Right lobe of liver (tissue), 6 donors: ENCODE measurements around the gene PHF11. TPM values are rescaled to one million over a fixed set of nuclear protein-coding genes. Genes with fewer than 3 reads are reported as not detected.
A peak's percentile ranks its signal among the peaks of the same experiment; 100 is the strongest.

ENCODE experiments used
- ATAC-seq, 4 donors: fragments of 200-7000 bp; cut with Tn5 transposase; one replicate each; pipeline ENCODE4 v1.9.1; 2020; ENCODE audit warnings: mild to moderate bottlenecking in 4 of 4, moderate library complexity in 4 of 4
- DNase-seq, 3 donors: peaks; one replicate each; pipeline ENCODE4 v3.0.0-alpha.2; 2020
- H3K27ac ChIP-seq, 3 donors: fragments of 200-600 bp; one replicate each; pipeline ENCODE4 v1.8.0; 2022
- H3K27me3 ChIP-seq, 2 donors: fragments of 200-600 bp; one replicate each; pipeline ENCODE4 v1.8.0; 2022
- H3K36me3 ChIP-seq, 4 donors: fragments of 200-600 bp; sonication (generic) in 1 of 4; one replicate each; pipeline versions ENCODE4 v1.5.1 to v1.8.0; 2017 to 2022; ENCODE audit warnings: control low read depth in 1 of 4
- H3K4me1 ChIP-seq, 4 donors: fragments of 200-600 bp; sonication (generic) in 1 of 4; one replicate each; pipeline versions ENCODE4 v1.5.1 to v1.8.0; 2017 to 2022; ENCODE audit warnings: control low read depth in 1 of 4
- H3K4me3 ChIP-seq, 3 donors: fragments of 200-600 bp; one replicate each; pipeline ENCODE4 v1.8.0; 2022
- H3K9me3 ChIP-seq, 4 donors: fragments of 200-600 bp; sonication (generic) in 1 of 4; one replicate each; pipeline versions ENCODE4 v1.5.1 to v1.8.0; 2017 to 2022; ENCODE audit warnings: control low read depth in 1 of 4
- POLR2A ChIP-seq: fragments of 450-650 bp; IDR thresholded peaks from one replicate; pipeline ENCODE4 v1.6.1; 2017; ENCODE audit warnings: antibody characterized with exemption, mild to moderate bottlenecking
- WGBS: methylation state at CpG from one replicate; pipeline ENCODE4 v1.1.6; 2018; ENCODE audit warnings: low coverage, low lambda C conversion rate; ENCODE audit not compliant: insufficient coverage; ENCODE audit errors: missing lambda C conversion rate; 5-methylcytosine and 5-hydroxymethylcytosine counted together
- intact Hi-C, 2 donors: fragments of 100-400 bp; cut with DNase I; formaldehyde crosslinking; loops; one replicate each; pipeline versions ENCODE4 v1.11.2 to v1.14.1; 2022
- long read RNA-seq: library from polyadenylated mRNA; unstranded; transcript quantifications from one replicate; pipeline ENCODE4 v2.0.0, GENCODE V29; 2019
- total RNA-seq, 6 experiments: library from RNA; depleted of rRNA in 2 of 6; stranded (reverse); fragments of >200 nt in 2 of 6; fragmentation: NEBNext Ultra II Directional in 3 of 6; extraction: Animal tissue kit (Norgen Biotek cat#: 25700) in 3 of 6; gene quantifications; one replicate each; pipeline versions ENCODE4 v1.1.0 to v1.2.4, GENCODE V29; 2016 to 2023
- TF ChIP-seq, protein P1 (sequence below), 4 donors: fragments of 200-600 bp in 3 of 4; fragments of 450-650 bp in 1 of 4; IDR thresholded peaks; one replicate each; pipeline versions ENCODE4 v1.5.1 to v1.8.0; 2016 to 2022; ENCODE audit warnings: antibody characterized with exemption in 4 of 4, mild to moderate bottlenecking in 2 of 4
- donor health status: DM: no; HTN: yes; CAD: no.
- donor health status: DM: no; HTN: no; CAD: no.
- donor health status: DM: no; HTN: no; CAD: no.
- donor health status: DM: no; HTN: yes; CAD: no.
- donor health status: DM: no; HTN: yes; CAD: no.

The PHF11 gene
- 10 to 100 TPM; 10.8 to 21.4 (median 17.2) TPM for total RNA-seq
- long read RNA-seq, partial matches to known transcripts: 0 of 5 reads
- long read RNA-seq, other reads (novel, unspliced or antisense): 1 of 5 reads

DNA sequence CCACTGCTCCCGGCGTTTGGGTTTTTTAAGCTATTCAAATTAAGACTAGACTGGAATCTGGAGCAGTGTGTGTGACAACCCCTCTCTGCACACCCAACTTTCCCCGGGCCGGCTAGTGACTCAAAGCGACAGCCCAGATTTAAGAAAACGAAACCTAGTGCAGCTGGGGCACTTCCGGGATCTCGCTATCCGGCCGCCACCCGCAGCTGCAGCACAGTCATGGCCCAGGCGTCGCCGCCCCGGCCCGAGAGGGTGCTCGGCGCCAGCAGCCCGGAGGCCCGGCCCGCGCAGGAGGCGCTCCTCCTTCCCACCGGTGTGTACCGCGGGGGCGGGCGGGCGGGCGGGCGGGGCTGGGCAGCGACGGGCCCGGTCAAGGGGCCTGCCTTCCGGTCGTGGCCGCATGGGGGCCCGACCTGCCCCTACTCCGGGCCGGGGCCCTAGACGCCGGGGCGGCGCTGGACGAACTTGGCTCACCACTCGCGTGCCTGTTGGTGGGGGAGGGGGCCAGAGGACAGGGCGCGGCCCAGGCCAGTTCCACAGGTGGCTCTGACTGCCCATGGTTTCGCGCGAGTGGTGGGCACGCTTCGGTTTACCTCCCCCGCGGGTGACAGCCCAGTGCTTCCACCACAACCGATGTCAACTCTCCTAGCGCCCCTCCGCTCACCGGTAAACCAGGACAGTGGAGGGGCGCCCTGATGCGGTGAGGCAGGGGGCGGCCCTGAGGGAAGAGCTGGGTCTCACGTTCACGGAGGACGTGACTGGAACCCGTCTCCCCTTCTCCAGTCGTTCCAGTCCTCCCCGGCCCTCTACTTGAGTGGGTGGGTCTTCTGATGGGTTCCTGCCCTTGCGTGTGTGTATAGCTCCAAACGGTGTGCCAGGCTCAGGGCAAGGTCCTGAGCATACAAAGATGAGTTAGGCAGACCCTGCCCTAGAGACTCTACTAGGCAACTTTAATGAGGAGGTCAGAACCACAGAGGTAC is at the start of gene PHF11:
Gene PHF11, plus strand, starts transcription at position 171 of the 980 bp plus-strand sequence. Its CDS starts 49 bp downstream, at position 220.
- no peaks in the 10 kb centered on the region for H3K9me3 ChIP-seq
- peak; percentile 87 to 93 (median 88) for ATAC-seq

DNA sequence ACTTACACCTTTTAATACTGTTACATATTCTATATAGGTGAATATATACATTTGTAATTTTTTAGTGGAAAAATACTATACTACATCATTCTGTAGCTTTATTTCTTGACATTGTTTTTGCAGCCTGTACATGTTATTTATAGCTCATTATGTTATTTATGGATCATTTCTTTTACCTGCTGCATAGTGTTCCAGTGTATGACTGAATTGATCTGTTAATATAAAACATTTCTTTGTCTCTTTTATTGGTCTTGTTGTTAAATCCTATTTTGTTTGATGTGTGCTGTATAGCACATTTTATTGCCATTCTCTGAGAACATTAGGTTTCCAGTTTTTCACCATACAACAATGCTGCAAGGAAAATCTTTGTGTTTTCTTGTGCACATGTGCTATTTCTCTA is 49.3 kb upstream of the PHF11 start:
- TF ChIP-seq, protein P1, sequence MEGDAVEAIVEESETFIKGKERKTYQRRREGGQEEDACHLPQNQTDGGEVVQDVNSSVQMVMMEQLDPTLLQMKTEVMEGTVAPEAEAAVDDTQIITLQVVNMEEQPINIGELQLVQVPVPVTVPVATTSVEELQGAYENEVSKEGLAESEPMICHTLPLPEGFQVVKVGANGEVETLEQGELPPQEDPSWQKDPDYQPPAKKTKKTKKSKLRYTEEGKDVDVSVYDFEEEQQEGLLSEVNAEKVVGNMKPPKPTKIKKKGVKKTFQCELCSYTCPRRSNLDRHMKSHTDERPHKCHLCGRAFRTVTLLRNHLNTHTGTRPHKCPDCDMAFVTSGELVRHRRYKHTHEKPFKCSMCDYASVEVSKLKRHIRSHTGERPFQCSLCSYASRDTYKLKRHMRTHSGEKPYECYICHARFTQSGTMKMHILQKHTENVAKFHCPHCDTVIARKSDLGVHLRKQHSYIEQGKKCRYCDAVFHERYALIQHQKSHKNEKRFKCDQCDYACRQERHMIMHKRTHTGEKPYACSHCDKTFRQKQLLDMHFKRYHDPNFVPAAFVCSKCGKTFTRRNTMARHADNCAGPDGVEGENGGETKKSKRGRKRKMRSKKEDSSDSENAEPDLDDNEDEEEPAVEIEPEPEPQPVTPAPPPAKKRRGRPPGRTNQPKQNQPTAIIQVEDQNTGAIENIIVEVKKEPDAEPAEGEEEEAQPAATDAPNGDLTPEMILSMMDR (IDR thresholded peaks at IDR 0.05): no peak
- TF ChIP-seq POLR2A: no peak
- no peak overlapping the region for H3K4me3 ChIP-seq
- H3K27ac ChIP-seq: no peak overlapping the region
- ATAC-seq (no peak), DNase-seq (no peak)
- intact Hi-C loops: loop anchor here in 1 of 2 donors (10.0 kb wide), 1 partner anchor 152 kb away; no protein-coding TSS in a partner anchor
- H3K4me1 ChIP-seq: peaks cover 0 to 11% (median 0%) of the 10 kb centered on the region in 4 donors
- no peaks in the 10 kb centered on the region for H3K27me3 ChIP-seq
- no peaks in the 10 kb centered on the region for H3K9me3 ChIP-seq
- H3K36me3 ChIP-seq: no peaks in the 10 kb centered on the region

More for the DNA sequence above, at the start of gene PHF11:
- Histone ChIP-seq H3K4me3 (peak within 1 kb of the TSS; percentile 62 to 75 (median 62)), H3K36me3 (no peaks in the 10 kb centered on the region), H3K4me1 (peaks cover 0 to 4% (median 0%) of the 10 kb centered on the region in 4 donors), H3K27me3 (no peaks in the 10 kb centered on the region), H3K27ac (peak within 1 kb of the TSS; percentile 82 to 96 (median 90))
- 0% methylated on average over 5 of the region's 71 CpGs for WGBS
- DNase-seq: peak; percentile 88 to 91 (median 89)
- TF ChIP-seq POLR2A: peak; percentile 68
- TF ChIP-seq, protein P1 (IDR thresholded peaks at IDR 0.05): peak; percentile 15 to 26 (median 22)
- intact Hi-C loops: no loop called here

DNA sequence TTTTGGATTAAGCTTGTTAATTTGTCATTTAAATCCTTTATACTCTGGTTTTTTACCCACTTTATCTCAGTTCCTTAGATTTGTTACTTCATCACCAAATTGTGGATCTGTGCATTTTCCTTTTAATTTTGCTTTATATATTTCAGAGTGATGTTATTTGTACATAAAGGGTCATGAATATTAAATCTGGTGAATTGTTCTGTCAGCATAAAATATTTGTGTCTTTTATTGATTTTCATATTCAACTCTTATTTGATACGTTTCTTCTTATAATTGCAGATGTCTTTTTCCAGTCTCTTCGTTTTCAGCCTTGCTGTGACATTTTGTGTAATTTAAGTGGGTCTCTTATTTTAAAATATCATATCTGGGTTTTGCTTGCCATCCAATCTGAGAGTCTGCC is 47.0 kb upstream of the PHF11 start:
- Histone ChIP-seq H3K27ac (no peak overlapping the region), H3K4me1 (peaks cover 0 to 11% (median 0%) of the 10 kb centered on the region in 4 donors), H3K9me3 (no peaks in the 10 kb centered on the region), H3K4me3 (no peak overlapping the region), H3K27me3 (no peaks in the 10 kb centered on the region), H3K36me3 (no peaks in the 10 kb centered on the region)
- TF ChIP-seq POLR2A: no peak
- TF ChIP-seq, protein P1 (IDR thresholded peaks at IDR 0.05): no peak
- intact Hi-C loops: loop anchor here in 1 of 2 donors (10.0 kb wide), 1 partner anchor 154 kb away; no protein-coding TSS in a partner anchor
- ATAC-seq (no peak), DNase-seq (no peak)
- 96% methylated on average over 2 of the region's 2 CpGs for WGBS

DNA sequence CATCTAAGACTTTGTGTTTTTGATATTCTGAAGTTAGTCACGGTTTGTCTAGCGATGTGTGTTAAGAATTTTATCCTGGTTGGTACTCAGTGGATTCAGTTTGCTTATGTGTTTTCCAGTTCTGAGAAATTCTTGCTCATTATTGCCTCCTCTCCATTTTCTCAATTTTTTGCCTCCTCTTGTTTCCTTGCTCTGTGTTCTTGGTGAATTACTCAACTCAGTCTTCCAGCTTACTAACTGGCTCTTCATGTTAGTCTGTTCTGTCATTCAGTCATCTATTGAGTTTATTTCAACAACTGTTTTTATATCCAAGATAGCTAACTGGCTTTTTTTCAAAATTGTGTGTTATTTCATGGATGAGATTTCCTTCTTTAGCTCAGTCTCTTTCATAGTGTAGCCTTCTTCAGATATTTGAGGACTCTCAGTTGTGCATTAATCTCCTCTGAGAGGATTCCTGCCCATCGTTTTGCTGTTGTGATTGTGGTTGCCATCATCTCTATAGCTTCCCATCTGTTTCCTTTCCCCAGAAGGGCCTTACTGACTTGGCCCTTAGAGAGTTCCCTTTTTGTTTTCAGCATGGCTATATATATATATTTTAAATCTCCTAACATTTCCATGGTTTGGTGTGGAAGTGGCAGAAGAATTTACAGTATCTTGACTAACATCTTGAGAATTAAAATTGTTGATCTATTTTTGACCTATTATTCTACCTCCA is 45.5 kb upstream of the PHF11 start:
- Histone ChIP-seq H3K27me3 (no peaks in the 10 kb centered on the region), H3K4me1 (peaks cover 0 to 10% (median 0%) of the 10 kb centered on the region in 4 donors), H3K4me3 (no peak overlapping the region), H3K36me3 (no peaks in the 10 kb centered on the region), H3K9me3 (no peaks in the 10 kb centered on the region), H3K27ac (no peak overlapping the region)
- ATAC-seq: no peak
- intact Hi-C loops: no loop called here
- 84% methylated on average over 3 of the region's 3 CpGs for WGBS
- TF ChIP-seq, protein P1 (IDR thresholded peaks at IDR 0.05): no peak
- TF ChIP-seq POLR2A: no peak
- DNase-seq: no peak
